Measurements from ENCODE around the gene LDLRAD2. TPM values are rescaled to one million over a fixed set of nuclear protein-coding genes. Genes with fewer than 3 reads are reported as not detected.

Gene LDLRAD2
- polyA plus RNA-seq, 1 of the 3 experiments (the other 2 are of a cell fraction), result 0.02 TPM

DNA sequence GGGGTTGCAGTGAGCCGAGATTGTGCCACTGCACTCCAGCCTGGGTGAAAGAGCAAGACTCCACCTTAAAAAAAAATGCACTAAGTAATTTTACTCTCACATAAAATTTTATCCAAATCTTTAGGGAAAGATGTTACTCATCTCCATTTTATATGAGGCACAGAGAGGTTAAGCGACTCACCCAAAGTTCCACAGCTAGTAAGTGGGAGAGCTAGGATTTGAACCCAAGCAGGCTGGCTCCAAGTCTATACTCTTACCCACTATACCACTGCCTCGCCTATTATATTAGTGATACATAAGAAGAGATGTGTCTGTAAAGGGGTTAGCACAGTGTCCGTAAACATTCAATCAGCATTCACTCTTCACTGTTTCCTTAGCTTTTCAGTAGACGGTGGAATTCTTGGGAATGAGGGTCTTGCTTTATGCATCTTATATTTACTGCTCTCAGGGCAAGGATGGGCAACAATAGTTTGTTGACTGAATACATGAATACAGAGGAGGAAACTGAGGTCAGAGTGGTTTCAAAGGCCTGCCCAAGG is 15.1 kb downstream of the LDLRAD2 start:
- no peak for TF ChIP-seq SIN3A (IDR thresholded peaks at IDR 0.05; ENCODE audit: borderline replicate concordance, low read depth, low read length)
- CTCF ChIA-PET, result interaction anchor here (1.2 to 1.6 kb wide), 2 partner anchors 12 to 196 kb away, joined by 3 to 5 read pairs; no protein-coding TSS in a partner anchor
- peaks cover 14 to 42% of the 10 kb centered on the region in 2 experiments for H3K36me3 ChIP-seq (replicated peaks in 1 of 2; ENCODE audit: control insufficient read depth in 1 of 2, insufficient read depth in 2 of 2, low read length in 1 of 2)

GRCh38 chr1:21828075-21828474 is 16.0 kb downstream of the LDLRAD2 start:
- Histone ChIP-seq H3K79me2 (ENCODE audit: insufficient read depth) (no peaks in the 10 kb centered on the region), H3F3A (replicated peaks; ENCODE audit: insufficient read depth) (no peaks in the 10 kb centered on the region), H3K4me3 (ENCODE audit: low read depth in 2 of 2, low read length in 1 of 2) (no peak overlapping the region), H3K36me3 (replicated peaks in 1 of 2; ENCODE audit: control insufficient read depth in 1 of 2, insufficient read depth in 2 of 2, low read length in 1 of 2) (peaks cover 14 to 40% of the 10 kb centered on the region in 2 experiments), H4K20me1 (ENCODE audit: insufficient read depth) (no peaks in the 10 kb centered on the region), H3K4me1 (ENCODE audit: control insufficient read depth in 1 of 2, insufficient read depth in 2 of 2, low read depth in 1 of 2, low read length in 1 of 2) (no peaks in the 10 kb centered on the region), H3K27me3 (ENCODE audit: insufficient read depth) (no peaks in the 10 kb centered on the region), H3K9me3 (no peaks in the 10 kb centered on the region), H3K9ac (no peak overlapping the region), H3K27ac (ENCODE audit: low read depth in 2 of 2, low read length in 1 of 2) (no peak overlapping the region), H2AFZ (ENCODE audit: low read depth) (no peak overlapping the region), H3K4me2 (no peak overlapping the region), H3K9me2 (no peaks in the 10 kb centered on the region)
- ChIA-PET POLR2A (no interaction called here), CTCF (interaction anchor here (1.2 kb wide), 1 partner anchor 13 kb away, joined by 3 read pairs; no protein-coding TSS in a partner anchor)
- TF ChIP-seq GABPA (IDR thresholded peaks at IDR 0.05; ENCODE audit: low read depth) (no peak), MXI1 (IDR thresholded peaks at IDR 0.05; ENCODE audit: low read depth, low read length) (no peak), YY1 (IDR thresholded peaks at IDR 0.05; ENCODE audit: low read depth) (no peak), RFX5 (IDR thresholded peaks at IDR 0.05; ENCODE audit: low read length) (no peak), GATA2 (CRISPR knock-in tag; IDR thresholded peaks at IDR 0.05) (no peak), FOXJ3 (CRISPR knock-in tag; IDR thresholded peaks at IDR 0.05) (no peak), EP300 (IDR thresholded peaks at IDR 0.05; ENCODE audit: borderline replicate concordance in 1 of 2, low read depth in 1 of 2, low read length in 1 of 2) (no peak), SIN3A (IDR thresholded peaks at IDR 0.05; ENCODE audit: borderline replicate concordance, low read depth, low read length) (no peak), MEF2A (IDR thresholded peaks at IDR 0.05; ENCODE audit: borderline replicate concordance, low read depth) (no peak), REST (IDR thresholded peaks at IDR 0.05; ENCODE audit: low read depth, low read length) (no peak), TEAD4 (IDR thresholded peaks at IDR 0.05; ENCODE audit: borderline replicate concordance, insufficient read depth) (no peak), PBX3 (IDR thresholded peaks at IDR 0.05) (no peak), FOSL2 (IDR thresholded peaks at IDR 0.05; ENCODE audit: borderline replicate concordance, low read depth) (no peak)
- TF ChIP-seq, protein P1, sequence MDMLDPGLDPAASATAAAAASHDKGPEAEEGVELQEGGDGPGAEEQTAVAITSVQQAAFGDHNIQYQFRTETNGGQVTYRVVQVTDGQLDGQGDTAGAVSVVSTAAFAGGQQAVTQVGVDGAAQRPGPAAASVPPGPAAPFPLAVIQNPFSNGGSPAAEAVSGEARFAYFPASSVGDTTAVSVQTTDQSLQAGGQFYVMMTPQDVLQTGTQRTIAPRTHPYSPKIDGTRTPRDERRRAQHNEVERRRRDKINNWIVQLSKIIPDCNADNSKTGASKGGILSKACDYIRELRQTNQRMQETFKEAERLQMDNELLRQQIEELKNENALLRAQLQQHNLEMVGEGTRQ (IDR thresholded peaks at IDR 0.05; ENCODE audit: borderline replicate concordance, low read depth, low read length), result no peak
- WGBS (ENCODE audit: low lambda C conversion rate), result 100% methylated on average over 4 of the region's 13 CpGs
- DNase-seq, result no peak

More for the DNA sequence above, 15.1 kb downstream of the LDLRAD2 start:
- H3K27ac ChIP-seq (ENCODE audit: low read depth in 2 of 2, low read length in 1 of 2), result no peak overlapping the region
- H2AFZ ChIP-seq (ENCODE audit: low read depth), result no peak overlapping the region
- H3K9me3 ChIP-seq, result no peaks in the 10 kb centered on the region
- no peaks in the 10 kb centered on the region for H3K4me1 ChIP-seq (ENCODE audit: control insufficient read depth in 1 of 2, insufficient read depth in 2 of 2, low read depth in 1 of 2, low read length in 1 of 2)
- no peak for DNase-seq
- 97% methylated on average over 5 of the region's 5 CpGs for WGBS (ENCODE audit: low lambda C conversion rate)
- no peak overlapping the region for H3K9ac ChIP-seq
- H3K9me2 ChIP-seq, result no peaks in the 10 kb centered on the region
- H3F3A ChIP-seq (replicated peaks; ENCODE audit: insufficient read depth), result no peaks in the 10 kb centered on the region
- no peaks in the 10 kb centered on the region for H3K79me2 ChIP-seq (ENCODE audit: insufficient read depth)
- H4K20me1 ChIP-seq (ENCODE audit: insufficient read depth), result no peaks in the 10 kb centered on the region
- H3K4me2 ChIP-seq, result no peak overlapping the region
- no peaks in the 10 kb centered on the region for H3K27me3 ChIP-seq (ENCODE audit: insufficient read depth)
- no peak overlapping the region for H3K4me3 ChIP-seq (ENCODE audit: low read depth in 2 of 2, low read length in 1 of 2)
- POLR2A ChIA-PET, result no interaction called here

Measured in SK-N-SH (cell line).